Cardiac septum (tissue), 1 donor: ENCODE data around the gene PRKD1. TPM values are rescaled to one million over a fixed set of nuclear protein-coding genes. Genes with fewer than 3 reads are reported as not detected.

Experiments used
- DNase-seq: peaks from one replicate; pipeline ENCODE4 v3.0.0-alpha.2; 2020; ENCODE audit warnings: low spot score
- intact Hi-C: fragments of 100-400 bp; cut with DNase I; formaldehyde crosslinking; loops from one replicate; pipeline ENCODE4 v1.14.0; 2022
- total RNA-seq: library from RNA; stranded (reverse); fragmentation: NEBNext Ultra II Directional; extraction: Animal tissue kit (Norgen Biotek cat#: 25700); gene quantifications from one replicate; pipeline ENCODE4 v1.2.1, GENCODE V29; 2021
- donor health status: DM: no; HTN: no; CAD: no.

PRKD1 gene
- total RNA-seq, 1 donor from 2014 or later, result 4.3 TPM

- DNase-seq, result no peak
- intact Hi-C loops, result no loop called here
These were observed 276.9 kb downstream of the PRKD1 start for GRCh38 chr14:29650554-29651269.

- no peak for DNase-seq
- intact Hi-C loops, result no loop called here
These were observed 278.5 kb downstream of the PRKD1 start for GRCh38 chr14:29649170-29649569.

GRCh38 chr14:29648045-29648444, 279.6 kb downstream of the PRKD1 start:
- intact Hi-C loops, result no loop called here
- DNase-seq, result no peak

- intact Hi-C loops, result no loop called here
- no peak for DNase-seq
These were observed 282.5 kb downstream of the PRKD1 start for GRCh38 chr14:29645117-29645516.

GRCh38 chr14:29643433-29644211, 284.0 kb downstream of the PRKD1 start:
- intact Hi-C loops, result no loop called here
- no peak for DNase-seq

- DNase-seq, result no peak
- intact Hi-C loops, result no loop called here
These were observed 290.2 kb downstream of the PRKD1 start for GRCh38 chr14:29637411-29637810.

GRCh38 chr14:29636870-29637269, 290.8 kb downstream of the PRKD1 start:
- no peak for DNase-seq
- intact Hi-C loops, result no loop called here

GRCh38 chr14:29630566-29631160, 297.0 kb downstream of the PRKD1 start:
- DNase-seq, result no peak
- intact Hi-C loops, result no loop called here

GRCh38 chr14:29629839-29630238, 297.8 kb downstream of the PRKD1 start:
- intact Hi-C loops, result no loop called here
- no peak for DNase-seq

- DNase-seq, result no peak
- intact Hi-C loops, result no loop called here
These were observed 300.5 kb downstream of the PRKD1 start for GRCh38 chr14:29627137-29627536.

GRCh38 chr14:29618323-29619067, 309.2 kb downstream of the PRKD1 start:
- no peak for DNase-seq
- intact Hi-C loops, result no loop called here

- DNase-seq, result no peak
- intact Hi-C loops, result no loop called here
These were observed 310.7 kb downstream of the PRKD1 start for GRCh38 chr14:29616922-29617321.

GRCh38 chr14:29608861-29609260, 318.8 kb downstream of the PRKD1 start:
- intact Hi-C loops, result no loop called here
- no peak for DNase-seq

GRCh38 chr14:29607169-29607568, 320.5 kb downstream of the PRKD1 start:
- DNase-seq, result no peak
- intact Hi-C loops, result no loop called here

- no peak for DNase-seq
- intact Hi-C loops, result no loop called here
These were observed 324.0 kb downstream of the PRKD1 start for GRCh38 chr14:29603696-29604095.

GRCh38 chr14:29601616-29602015, 326.0 kb downstream of the PRKD1 start:
- DNase-seq, result no peak
- intact Hi-C loops, result no loop called here

GRCh38 chr14:29587761-29588470, 339.7 kb downstream of the PRKD1 start:
- intact Hi-C loops, result no loop called here
- no peak for DNase-seq

GRCh38 chr14:29587046-29587445, 340.6 kb downstream of the PRKD1 start:
- no peak for DNase-seq
- intact Hi-C loops, result no loop called here

- intact Hi-C loops, result no loop called here
- no peak for DNase-seq
These were observed 342.7 kb downstream of the PRKD1 start for GRCh38 chr14:29584992-29585391.

- DNase-seq, result no peak
- intact Hi-C loops, result no loop called here
These were observed 346.9 kb downstream of the PRKD1 start for GRCh38 chr14:29580763-29581162.
